GM21825 (cell line): Measurements from ENCODE around the gene SORCS2.

Source experiments
- ATAC-seq: cut with Tn5 transposase; IDR thresholded peaks from one replicate; pipeline ENCODE4 v1.9.1; 2021; ENCODE audit warnings: mild to moderate bottlenecking, moderate library complexity; ENCODE audit not compliant: unreplicated experiment

The SORCS2 gene

GRCh38 chr4:7399440-7400234, 207.3 kb downstream of the SORCS2 start:
- no peak for ATAC-seq

GRCh38 chr4:7400671-7401298, 208.4 kb downstream of the SORCS2 start:
- no peak for ATAC-seq

GRCh38 chr4:7402526-7402925, 210.2 kb downstream of the SORCS2 start:
- ATAC-seq = no peak

DNA sequence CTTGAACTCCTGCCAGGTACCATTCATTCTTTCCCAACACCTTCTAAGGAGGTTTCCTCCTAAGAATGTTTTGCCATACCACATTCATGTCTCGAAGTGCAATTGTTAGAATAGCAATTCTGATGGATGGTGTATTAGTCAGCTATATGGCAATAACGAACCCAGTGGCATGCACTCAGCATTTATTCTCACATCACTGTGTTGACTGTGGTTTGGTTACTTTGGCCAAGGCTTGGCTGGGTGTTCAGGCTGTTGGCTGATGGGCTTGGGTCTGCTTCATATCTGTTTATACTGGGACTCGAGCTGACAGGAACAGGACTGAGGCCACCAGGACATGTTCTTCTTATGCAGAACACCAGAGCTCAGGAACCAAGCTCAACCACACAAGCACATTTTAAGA, 210.7 kb downstream of the SORCS2 start:
- no peak for ATAC-seq

DNA sequence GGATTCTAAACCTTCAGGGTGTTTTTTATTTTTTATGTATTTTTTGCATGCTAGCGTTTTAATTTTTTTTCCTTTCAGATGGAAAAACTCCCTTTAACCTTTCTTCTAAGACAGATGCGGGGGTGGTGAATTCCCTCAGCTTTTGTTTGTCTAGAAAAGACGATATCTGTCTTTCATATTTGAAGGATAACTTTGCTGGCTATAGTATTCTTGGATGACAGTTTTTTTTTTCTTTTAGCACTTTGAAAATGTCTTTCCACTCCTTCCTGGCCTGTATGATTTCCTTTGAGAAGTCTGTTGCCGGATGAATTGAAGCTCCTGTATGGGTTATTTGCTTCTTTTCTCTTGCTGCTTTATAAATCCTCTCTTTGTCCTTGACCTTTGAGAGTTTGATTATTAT, 215.8 kb downstream of the SORCS2 start:
- ATAC-seq = no peak

- no peak for ATAC-seq
Measured at GRCh38 chr4:7410446-7410845, 218.1 kb downstream of the SORCS2 start.

- ATAC-seq = no peak
Measured at GRCh38 chr4:7411491-7411890, 219.2 kb downstream of the SORCS2 start.

DNA sequence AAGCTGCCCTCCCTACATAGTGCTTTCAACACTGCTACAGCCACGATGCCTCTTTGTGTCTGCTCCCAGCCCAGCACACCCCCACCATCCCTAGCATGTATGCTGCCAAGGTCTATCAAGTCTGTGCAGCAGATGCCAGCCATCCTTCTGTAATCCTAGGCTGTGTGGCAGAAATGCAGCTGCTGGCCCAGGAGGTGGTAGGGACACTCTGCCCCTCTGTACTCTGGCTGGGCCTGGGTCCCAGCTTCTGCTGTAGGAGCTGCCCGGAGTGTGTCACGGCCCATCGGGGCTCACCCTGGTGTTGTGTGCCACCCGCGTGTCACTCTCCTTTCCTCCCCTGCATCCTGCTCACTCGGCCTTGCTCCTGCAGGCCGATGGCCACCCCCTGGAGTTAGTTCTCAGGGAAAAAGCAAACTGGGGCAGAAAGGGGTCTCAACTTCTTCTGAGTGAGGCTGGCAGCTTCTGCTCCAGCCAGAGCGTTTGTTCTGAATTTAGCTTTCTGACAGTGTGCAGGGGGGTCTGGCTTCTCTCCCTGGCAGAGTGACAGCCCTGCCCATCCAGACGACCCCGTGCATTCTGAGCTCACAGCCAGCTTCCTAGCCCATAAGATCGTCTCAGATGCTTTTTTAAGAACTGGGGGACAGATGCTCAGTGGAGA, 219.7 kb downstream of the SORCS2 start:
- ATAC-seq = no peak

DNA sequence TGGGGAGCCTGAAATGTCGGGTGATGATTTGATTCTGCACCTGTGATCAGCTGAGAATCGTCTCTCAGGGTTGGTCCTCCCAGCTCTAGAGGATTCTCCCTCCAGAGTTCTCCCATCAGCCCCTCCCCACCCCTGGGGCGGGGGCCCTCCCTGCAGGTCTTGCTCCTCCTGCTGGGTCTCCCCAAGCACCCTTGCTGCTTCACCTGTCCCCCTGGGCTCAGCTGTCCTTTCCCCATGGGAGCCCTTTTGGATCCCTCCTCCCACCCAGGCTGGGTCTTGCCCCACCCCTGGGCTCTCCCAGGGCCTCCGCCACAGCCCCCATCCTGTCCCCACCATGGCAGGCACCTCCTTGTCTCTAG, 220.2 kb downstream of the SORCS2 start:
- no peak for ATAC-seq

DNA sequence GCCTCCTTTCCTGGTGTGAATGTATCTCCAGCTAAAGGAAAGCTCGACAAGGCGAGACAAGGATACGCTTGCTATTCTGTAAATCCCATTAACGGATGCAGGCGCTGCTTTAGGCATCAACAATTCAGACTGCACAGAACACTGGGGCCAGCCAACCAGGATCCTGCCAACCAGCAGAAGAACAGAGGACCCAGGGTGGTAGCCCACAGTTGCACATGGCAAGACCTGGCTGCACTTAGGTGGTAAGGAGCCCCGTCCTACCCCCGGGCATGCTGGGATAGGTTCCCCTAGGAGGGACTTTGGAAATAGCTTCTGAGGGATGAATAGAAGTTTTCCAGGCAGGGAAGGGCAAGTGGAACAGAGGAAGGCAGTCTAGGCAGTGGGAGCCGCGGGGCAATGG, 221.7 kb downstream of the SORCS2 start:
- ATAC-seq = no peak

DNA sequence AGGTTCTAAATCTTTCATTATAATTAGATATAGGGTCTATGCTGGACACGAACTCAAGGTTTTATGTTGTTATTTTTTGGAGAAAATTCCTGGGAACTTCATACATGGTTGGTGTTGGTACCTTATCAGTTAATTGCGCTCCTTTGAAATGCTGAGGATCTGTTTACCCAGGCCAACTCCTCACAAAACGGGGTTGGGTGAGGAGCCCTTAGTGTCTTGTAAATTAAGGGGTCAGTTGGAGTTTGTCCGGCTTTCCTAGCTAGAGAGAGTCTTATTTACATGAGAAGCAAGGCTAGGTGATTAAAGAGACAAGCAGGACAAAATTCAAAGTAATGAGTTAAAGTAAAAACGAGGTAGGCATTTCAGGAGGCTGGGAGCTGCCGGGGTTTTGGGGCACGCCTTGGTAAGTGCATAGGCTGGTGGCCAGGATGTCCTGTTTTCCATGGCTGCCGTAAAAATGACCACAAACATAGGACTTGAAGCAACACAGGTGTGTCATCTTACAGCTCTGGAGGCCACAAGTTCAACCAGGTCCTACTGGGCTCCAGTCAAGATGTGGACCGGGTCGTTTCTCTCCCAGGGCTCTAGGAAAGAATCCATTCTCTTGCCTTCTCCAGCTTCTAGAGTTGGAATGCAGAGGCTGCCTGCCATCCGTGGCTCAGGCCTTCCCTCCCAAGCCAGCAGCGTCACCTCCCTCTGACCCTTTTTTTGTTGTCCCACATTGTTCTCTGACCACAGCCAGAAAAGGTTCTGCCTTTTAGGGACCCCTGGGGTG, 222.6 kb downstream of the SORCS2 start:
- ATAC-seq = no peak

GRCh38 chr4:7415927-7416686, 223.8 kb downstream of the SORCS2 start:
- no peak for ATAC-seq

DNA sequence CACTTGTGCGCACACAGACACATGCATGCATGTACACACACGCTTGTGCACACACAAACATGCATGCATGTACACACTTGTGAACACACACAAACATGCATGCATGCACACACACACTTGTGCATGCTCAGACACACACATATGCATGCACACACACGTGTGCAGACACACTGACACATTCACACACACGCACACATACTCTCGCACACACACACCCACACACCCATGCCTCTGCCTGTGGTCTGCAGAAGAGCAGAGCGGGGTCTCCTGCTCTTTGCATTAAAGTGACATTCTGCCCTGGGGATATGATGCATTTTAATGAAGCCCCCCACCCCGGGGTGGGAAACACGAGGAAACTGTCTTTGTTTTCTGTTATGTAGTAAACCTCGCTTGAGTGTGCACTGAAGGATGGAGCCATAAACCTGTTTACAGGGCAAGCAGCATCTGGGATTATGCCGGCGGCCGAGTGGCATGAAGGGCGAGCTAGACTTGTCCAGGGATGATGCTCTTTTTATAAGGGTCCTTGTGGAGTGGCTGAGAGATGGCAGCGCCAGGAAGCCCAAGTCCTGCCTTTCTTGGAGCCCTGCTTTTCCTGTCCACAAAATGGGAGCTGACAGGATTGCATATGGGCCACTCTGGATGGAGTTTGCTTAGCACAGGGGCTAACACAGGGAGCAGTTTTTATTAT, 224.6 kb downstream of the SORCS2 start:
- no peak for ATAC-seq

- no peak for ATAC-seq
Measured at GRCh38 chr4:7417639-7418038, 225.3 kb downstream of the SORCS2 start.

- no peak for ATAC-seq
Measured at GRCh38 chr4:7418131-7418943, 226.0 kb downstream of the SORCS2 start.

DNA sequence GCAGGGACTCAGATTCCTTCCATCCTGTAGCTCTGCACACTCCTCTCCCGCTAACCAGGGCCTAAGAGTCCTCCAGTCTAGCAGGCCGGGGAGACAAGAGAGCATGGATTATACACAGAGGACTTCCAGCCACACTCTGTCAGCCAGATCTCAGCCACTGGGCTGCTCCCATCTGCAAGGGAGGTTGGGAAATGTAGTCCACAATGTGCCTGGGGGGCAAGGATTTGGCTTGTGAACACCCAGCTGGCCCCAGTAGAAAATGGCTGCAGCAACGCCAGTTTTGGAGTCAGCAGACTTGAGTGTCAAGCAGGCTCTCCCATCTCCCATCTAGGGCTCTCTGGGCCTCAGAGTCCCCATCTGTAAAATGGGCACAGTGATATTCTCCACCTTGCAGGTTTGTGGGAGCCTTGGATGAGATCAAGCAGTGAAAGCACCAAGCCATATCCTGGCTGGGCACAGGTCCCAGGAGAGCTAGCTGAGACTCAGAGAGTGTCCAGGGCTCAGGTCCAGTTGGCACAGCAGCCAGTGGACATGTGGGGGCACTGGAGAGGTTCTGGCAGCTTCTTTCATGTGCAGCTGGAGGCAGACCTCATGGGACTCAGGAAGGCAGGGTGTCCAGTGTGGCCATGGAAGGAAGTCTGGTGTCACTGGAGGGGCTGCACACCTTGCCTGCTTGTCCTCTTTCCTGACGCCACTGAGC, 227.8 kb downstream of the SORCS2 start:
- no peak for ATAC-seq

DNA sequence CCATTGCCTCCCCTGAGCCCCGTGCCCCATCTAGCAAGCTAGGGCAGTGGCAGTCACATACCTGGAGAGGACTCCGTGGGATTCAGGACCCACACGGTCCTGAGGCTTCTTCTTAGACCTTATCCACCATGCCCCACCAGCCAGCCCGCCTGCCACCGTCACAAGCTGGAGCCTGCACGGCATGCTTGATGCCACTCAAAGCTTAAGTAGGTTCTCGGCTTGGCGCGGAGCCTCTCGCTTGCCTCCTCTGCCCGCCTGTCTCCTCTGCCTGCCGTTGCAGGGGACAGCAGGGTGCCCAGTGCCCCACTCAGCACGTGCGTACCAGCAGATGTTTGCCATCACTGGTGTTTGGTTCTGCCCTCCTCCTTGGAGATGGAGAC, 228.3 kb downstream of the SORCS2 start:
- no peak for ATAC-seq

- ATAC-seq = no peak
Measured at GRCh38 chr4:7421356-7422150, 229.2 kb downstream of the SORCS2 start.
